ENCODE data around the gene ATG4C. TPM values are rescaled to one million over a fixed set of nuclear protein-coding genes. Genes with fewer than 3 reads are reported as not detected.
A peak's percentile ranks its signal among the peaks of the same experiment; 100 is the strongest.
"Not testable (repeated sequence)": the region's sequence is repeated elsewhere in the genome, so short reads cannot be mapped to it uniquely, and the experiment has no call there.

ATG4C gene
- 10 to 100 TPM; 11.7 to 15.2 TPM for total RNA-seq
- 10 to 100 TPM; 13.5 to 15.8 TPM for polyA plus RNA-seq

GRCh38 chr1:62783736-62784508 lies at the start of gene ATG4C:
ATG4C (plus strand) TSS chr1:62784132; CDS start chr1:62803787, 19,655 bp downstream.
- H3K9me3 ChIP-seq (ENCODE audit: control insufficient read depth in 1 of 2, low read length in 2 of 2), result no peaks in the 10 kb centered on the region
- Mint-ChIP-seq H3K4me1 (peaks cover 5 to 10% (median 7%) of the 10 kb centered on the region in 4 donors), H3K36me3 (no peaks in the 10 kb centered on the region), H3K27me3 (peaks cover 3 to 4% of the 10 kb centered on the region in 2 donors), H3K27ac (no peak within 1 kb of the TSS), H3K9me3 (no peaks in the 10 kb centered on the region), H3K4me3 (no peak within 1 kb of the TSS)
- peaks cover 14% of the 10 kb centered on the region for H3K4me1 ChIP-seq (ENCODE audit: insufficient read depth, low read length)
- no peaks in the 10 kb centered on the region for H3K36me3 ChIP-seq (ENCODE audit: insufficient read depth, low read length)
- intact Hi-C loops (cut with micrococcal nuclease), result loop anchor here (1.0 to 5.0 kb wide), 5 partner anchors 96 to 1707 kb away; partner anchors contain the start of genes DOCK7, EFCAB7 and ITGB3BP
- DNase-seq, result peak; percentile 95 to 97 (median 96)
- H3K27ac ChIP-seq (ENCODE audit: low read depth, low read length), result peak within 1 kb of the TSS; percentile 85
- CTCF ChIA-PET (ENCODE audit: partially characterized antibody), result no interaction called here
- H3K27me3 ChIP-seq (ENCODE audit: insufficient read depth, low read length), result no peaks in the 10 kb centered on the region
- peak within 1 kb of the TSS; percentile 94 to 100 for H3K4me3 ChIP-seq (ENCODE audit: low read length in 2 of 2)
- POLR2A ChIA-PET (ENCODE audit: partially characterized antibody), result interaction anchor here (0.9 to 1.0 kb wide), 2 partner anchors 348 to 867 kb away, joined by 3 to 8 read pairs; partner anchors contain the start of gene USP1

- Mint-ChIP-seq H3K4me1 (no peaks in the 10 kb centered on the region), H3K4me3 (no peak overlapping the region), H3K36me3 (no peaks in the 10 kb centered on the region), H3K27me3 (peaks cover 5 to 11% of the 10 kb centered on the region in 2 donors), H3K9me3 (peaks cover 0 to 2% (median 0%) of the 10 kb centered on the region in 8 donors), H3K27ac (no peak overlapping the region)
- no peaks in the 10 kb centered on the region for H3K27me3 ChIP-seq (ENCODE audit: insufficient read depth, low read length)
- CTCF ChIA-PET (ENCODE audit: partially characterized antibody), result interaction anchor here (2.9 kb wide), 1 partner anchor 11 kb away, joined by 11 read pairs; no protein-coding TSS in a partner anchor
- intact Hi-C loops (cut with micrococcal nuclease), result no loop called here
- H3K9me3 ChIP-seq (ENCODE audit: control insufficient read depth in 1 of 2, low read length in 2 of 2), result no peaks in the 10 kb centered on the region
- H3K4me1 ChIP-seq (ENCODE audit: insufficient read depth, low read length), result no peaks in the 10 kb centered on the region
- H3K4me3 ChIP-seq (ENCODE audit: low read length in 2 of 2), result no peak overlapping the region
- POLR2A ChIA-PET (ENCODE audit: partially characterized antibody), result no interaction called here
- no peak overlapping the region for H3K27ac ChIP-seq (ENCODE audit: low read depth, low read length)
- DNase-seq, result no peak
- no peaks in the 10 kb centered on the region for H3K36me3 ChIP-seq (ENCODE audit: insufficient read depth, low read length)
These were observed 48.3 kb upstream of the ATG4C start for GRCh38 chr1:62735491-62736171.

DNA sequence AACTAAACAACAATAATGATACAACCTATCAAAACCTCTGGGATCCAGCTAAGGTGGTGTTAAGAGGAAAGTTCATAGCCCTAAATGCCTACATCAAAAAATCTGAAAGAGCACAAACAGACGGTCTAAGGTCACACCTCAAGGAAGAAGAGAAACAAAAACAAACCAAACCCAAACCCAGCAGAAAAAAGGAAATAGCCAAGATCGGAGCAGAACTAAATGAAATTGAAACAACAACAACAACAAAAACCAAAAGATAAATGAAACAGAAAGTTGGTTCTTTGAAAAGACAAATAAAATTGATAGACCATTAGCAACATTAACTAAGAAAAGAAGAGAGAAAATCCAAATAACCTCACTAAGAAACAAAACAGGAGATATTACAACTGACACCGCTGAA lies 43.2 kb upstream of the ATG4C start:
- H3K9me3 Mint-ChIP-seq; H3K27me3 ChIP-seq (ENCODE audit: insufficient read depth, low read length); POLR2A ChIA-PET (ENCODE audit: partially characterized antibody); H3K4me1 Mint-ChIP-seq; H3K27ac Mint-ChIP-seq; H3K36me3 Mint-ChIP-seq; H3K27ac ChIP-seq (ENCODE audit: low read depth, low read length); H3K4me3 ChIP-seq (ENCODE audit: low read length in 2 of 2); H3K4me1 ChIP-seq (ENCODE audit: insufficient read depth, low read length); H3K4me3 Mint-ChIP-seq; DNase-seq; H3K9me3 ChIP-seq (ENCODE audit: control insufficient read depth in 1 of 2, low read length in 2 of 2); H3K36me3 ChIP-seq (ENCODE audit: insufficient read depth, low read length): not testable (repeated sequence)
- CTCF ChIA-PET (ENCODE audit: partially characterized antibody), result interaction anchor here (1.8 kb wide), 1 partner anchor 233 kb away, joined by 4 read pairs; no protein-coding TSS in a partner anchor
- intact Hi-C loops (cut with micrococcal nuclease), result loop anchor here (10.0 kb wide), 1 partner anchor 336 kb away; no protein-coding TSS in a partner anchor
- H3K27me3 Mint-ChIP-seq, result peaks cover 9 to 17% of the 10 kb centered on the region in 2 donors

DNA sequence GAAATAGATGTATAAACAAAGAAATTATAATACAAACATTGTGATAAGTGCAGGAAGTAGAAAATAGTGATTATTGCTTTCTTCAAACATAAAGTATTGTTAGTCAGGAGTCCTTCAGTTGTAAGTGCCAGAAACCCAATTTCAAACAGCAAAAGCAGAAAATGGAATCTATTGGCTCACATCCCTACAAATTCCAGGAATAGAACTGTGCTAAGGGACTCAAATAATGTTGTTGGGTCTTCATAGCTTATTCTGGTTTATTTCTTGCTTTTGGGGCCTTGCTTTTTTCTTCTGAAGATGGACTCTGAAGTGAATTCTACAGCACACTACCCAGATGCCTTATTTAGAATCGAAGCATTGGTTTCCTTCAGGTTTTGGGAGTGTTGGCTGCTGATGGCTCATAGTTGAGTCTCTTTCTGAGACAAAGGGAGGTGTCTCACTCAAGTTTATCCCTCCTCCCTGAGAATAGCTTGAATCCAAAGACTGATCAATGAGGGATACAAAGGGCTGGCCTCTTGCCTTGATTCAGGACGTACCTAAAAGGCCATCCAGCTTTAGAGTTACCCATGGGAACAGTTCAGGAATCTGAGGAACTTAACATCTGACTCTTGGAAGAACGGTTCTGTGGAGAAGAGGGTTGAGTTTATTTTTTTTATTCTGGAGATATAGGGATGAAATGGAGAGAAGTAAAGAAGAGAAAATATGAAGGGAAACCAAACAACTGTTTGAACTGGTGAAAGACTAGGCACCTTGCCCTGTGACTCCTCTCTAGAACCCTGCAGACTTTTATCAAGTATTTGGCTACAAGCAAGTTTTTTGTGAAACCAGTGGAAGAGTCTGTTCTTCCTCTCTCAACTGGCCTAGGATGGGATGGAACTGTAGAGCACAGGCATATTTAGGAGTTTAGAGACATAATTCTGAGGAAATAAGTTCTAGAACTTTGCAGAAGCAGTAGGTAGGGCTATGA lies 39.0 kb upstream of the ATG4C start:
- ChIA-PET CTCF (ENCODE audit: partially characterized antibody) (interaction anchor here (0.7 to 4.4 kb wide), 17 partner anchors 13 to 662 kb away, joined by 3 to 100 read pairs (median 3); partner anchors contain the start of gene DOCK7), POLR2A (ENCODE audit: partially characterized antibody) (no interaction called here)
- no peaks in the 10 kb centered on the region for H3K4me1 ChIP-seq (ENCODE audit: insufficient read depth, low read length)
- Mint-ChIP-seq H3K9me3 (no peaks in the 10 kb centered on the region), H3K4me1 (peaks cover 0 to 1% (median 0%) of the 10 kb centered on the region in 4 donors), H3K36me3 (no peaks in the 10 kb centered on the region), H3K27me3 (peaks cover 7 to 12% of the 10 kb centered on the region in 2 donors), H3K4me3 (no peak overlapping the region), H3K27ac (no peak overlapping the region)
- H3K9me3 ChIP-seq (ENCODE audit: control insufficient read depth in 1 of 2, low read length in 2 of 2), result no peaks in the 10 kb centered on the region
- intact Hi-C loops (cut with micrococcal nuclease), result loop anchor here (10.0 kb wide), 1 partner anchor 340 kb away; no protein-coding TSS in a partner anchor
- no peaks in the 10 kb centered on the region for H3K27me3 ChIP-seq (ENCODE audit: insufficient read depth, low read length)
- H3K36me3 ChIP-seq (ENCODE audit: insufficient read depth, low read length), result no peaks in the 10 kb centered on the region
- no peak for DNase-seq
- no peak overlapping the region for H3K27ac ChIP-seq (ENCODE audit: low read depth, low read length)
- no peak overlapping the region for H3K4me3 ChIP-seq (ENCODE audit: low read length in 2 of 2)

GRCh38 chr1:62746086-62746808 lies 37.7 kb upstream of the ATG4C start:
- intact Hi-C loops (cut with micrococcal nuclease), result loop anchor here (10.0 kb wide), 1 partner anchor 341 kb away; no protein-coding TSS in a partner anchor
- Mint-ChIP-seq H3K9me3 (no peaks in the 10 kb centered on the region), H3K36me3 (no peaks in the 10 kb centered on the region), H3K27ac (no peak overlapping the region), H3K4me1 (peaks cover 0 to 1% (median 0%) of the 10 kb centered on the region in 4 donors), H3K4me3 (no peak overlapping the region), H3K27me3 (peaks cover 4 to 9% of the 10 kb centered on the region in 2 donors)
- ChIA-PET POLR2A (ENCODE audit: partially characterized antibody) (interaction anchor here (0.8 kb wide), 1 partner anchor 571 kb away, joined by 3 read pairs; no protein-coding TSS in a partner anchor), CTCF (ENCODE audit: partially characterized antibody) (interaction anchor here (0.7 to 4.4 kb wide), 26 partner anchors 9 to 666 kb away, joined by 3 to 100 read pairs (median 3); partner anchors contain the start of gene DOCK7)
- Histone ChIP-seq H3K4me1 (ENCODE audit: insufficient read depth, low read length) (no peaks in the 10 kb centered on the region), H3K27me3 (ENCODE audit: insufficient read depth, low read length) (no peaks in the 10 kb centered on the region), H3K4me3 (ENCODE audit: low read length in 2 of 2) (no peak overlapping the region), H3K27ac (ENCODE audit: low read depth, low read length) (no peak overlapping the region), H3K9me3 (ENCODE audit: control insufficient read depth in 1 of 2, low read length in 2 of 2) (no peaks in the 10 kb centered on the region), H3K36me3 (ENCODE audit: insufficient read depth, low read length) (no peaks in the 10 kb centered on the region)
- peak in 4 of 5 donors; percentile 32 to 40 (median 38) for DNase-seq

DNA sequence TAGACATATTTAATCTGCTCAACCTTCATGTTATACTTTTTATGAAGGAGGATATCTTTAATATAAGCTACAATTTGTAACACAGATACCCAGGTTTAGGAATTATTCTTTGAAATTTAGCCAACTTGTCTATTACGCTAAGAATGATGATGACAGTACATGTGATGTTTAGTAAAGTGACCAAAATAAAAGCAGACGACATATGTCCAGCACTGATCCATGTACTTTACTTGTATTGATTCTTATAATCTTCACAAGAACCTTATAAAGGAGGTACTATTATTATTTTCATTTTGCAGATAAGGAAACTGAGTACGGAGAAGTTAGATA lies 37.2 kb upstream of the ATG4C start:
- Histone ChIP-seq H3K27me3 (ENCODE audit: insufficient read depth, low read length) (no peaks in the 10 kb centered on the region), H3K27ac (ENCODE audit: low read depth, low read length) (no peak overlapping the region), H3K4me3 (ENCODE audit: low read length in 2 of 2) (no peak overlapping the region), H3K9me3 (ENCODE audit: control insufficient read depth in 1 of 2, low read length in 2 of 2) (no peaks in the 10 kb centered on the region), H3K36me3 (ENCODE audit: insufficient read depth, low read length) (no peaks in the 10 kb centered on the region), H3K4me1 (ENCODE audit: insufficient read depth, low read length) (no peaks in the 10 kb centered on the region)
- Mint-ChIP-seq H3K27ac (no peak overlapping the region), H3K9me3 (no peaks in the 10 kb centered on the region), H3K4me1 (peaks cover 0 to 1% (median 0%) of the 10 kb centered on the region in 4 donors), H3K36me3 (no peaks in the 10 kb centered on the region), H3K4me3 (no peak overlapping the region), H3K27me3 (peaks cover 4 to 9% of the 10 kb centered on the region in 2 donors)
- CTCF ChIA-PET (ENCODE audit: partially characterized antibody), result interaction anchor here (0.9 to 4.4 kb wide), 19 partner anchors 10 to 666 kb away, joined by 3 to 100 read pairs (median 4); partner anchors contain the start of gene DOCK7
- no peak for DNase-seq
- intact Hi-C loops (cut with micrococcal nuclease), result loop anchor here (10.0 kb wide), 1 partner anchor 342 kb away; no protein-coding TSS in a partner anchor
- POLR2A ChIA-PET (ENCODE audit: partially characterized antibody), result interaction anchor here (0.8 kb wide), 1 partner anchor 571 kb away, joined by 3 read pairs; no protein-coding TSS in a partner anchor
